SK-N-SH (cell line): ENCODE results near the gene POLG2. TPM values are rescaled to one million over a fixed set of nuclear protein-coding genes. Genes with fewer than 3 reads are reported as not detected.
A peak's percentile ranks its signal among the peaks of the same experiment; 100 is the strongest.

Experiments used
- CTCF ChIA-PET: fragments of 300-600, 350-600 bp; formaldehyde crosslinking; extraction: SDS; loops from one replicate; lab custom pipeline; 2021; lab: Yijun Ruan, JAX
- POLR2A ChIA-PET: fragments of 350-600 bp; sonication (Branson Sonifier 250); formaldehyde crosslinking; extraction: SDS; loops from one replicate; lab custom pipeline; 2020; ENCODE audit warnings: antibody characterized with exemption, inconsistent platforms; lab: Yijun Ruan, JAX
- DNase-seq: peaks from one replicate; pipeline ENCODE4 v3.0.0; 2012
- H2AFZ ChIP-seq: fragments of 200-600 bp; sonication (generic); 2 replicates; pipeline ENCODE4 v1.8.1; 2016; ENCODE audit warnings: antibody characterized with exemption, mild to moderate bottlenecking, low read depth
- H3F3A ChIP-seq: fragments of 200-600 bp; sonication (generic); replicated peaks from 2 replicates; pipeline ENCODE3; 2016; ENCODE audit warnings: antibody characterized with exemption, mild to moderate bottlenecking; ENCODE audit not compliant: insufficient read depth
- H3K27ac ChIP-seq, 2 experiments: fragments of 200-500 bp in 1 of 2; fragments of 200-600 bp in 1 of 2; sonication (Bioruptor generic) in 1 of 2; sonication (generic), shearing (Covaris generic) in 1 of 2; 2 replicates each; pipeline versions ENCODE4 v1.5.1 to v1.6.1; 2014 to 2016; ENCODE audit warnings: low read depth in 2 of 2, inconsistent platforms in 1 of 2, low read length in 1 of 2, mild to moderate bottlenecking in 1 of 2, mixed read lengths in 1 of 2
- H3K27me3 ChIP-seq: fragments of 200-600 bp; sonication (generic), shearing (Covaris generic); 2 replicates; pipeline ENCODE4 v1.6.1; 2016; ENCODE audit warnings: mixed run types; ENCODE audit not compliant: insufficient read depth
- H3K36me3 ChIP-seq, 2 experiments: fragments of 200-500 bp in 1 of 2; fragments of 200-600 bp in 1 of 2; sonication (Bioruptor generic) in 1 of 2; sonication (generic) in 1 of 2; replicated peaks in 1 of 2; 2 replicates each; pipeline versions ENCODE3 to v1.5.1; 2014 to 2016; ENCODE audit warnings: low read length in 1 of 2, mild to moderate bottlenecking in 1 of 2; ENCODE audit not compliant: insufficient read depth in 2 of 2, control insufficient read depth in 1 of 2
- H3K4me1 ChIP-seq, 2 experiments: fragments of 200-500 bp in 1 of 2; fragments of 200-600 bp in 1 of 2; sonication (Bioruptor generic) in 1 of 2; sonication (generic), shearing (Covaris generic) in 1 of 2; 2 replicates each; pipeline versions ENCODE4 v1.5.1 to v1.6.1; 2014 to 2016; ENCODE audit warnings: low read depth in 1 of 2, low read length in 1 of 2, mixed run types in 1 of 2; ENCODE audit not compliant: insufficient read depth in 2 of 2, control insufficient read depth in 1 of 2
- H3K4me2 ChIP-seq: fragments of 200-600 bp; sonication (generic), shearing (Covaris generic); 2 replicates; pipeline ENCODE4 v1.6.1; 2017; ENCODE audit warnings: mixed run types
- H3K4me3 ChIP-seq, 2 experiments: fragments of 200-500 bp in 1 of 2; fragments of 200-600 bp in 1 of 2; sonication (Bioruptor generic) in 1 of 2; sonication (generic), shearing (Covaris generic) in 1 of 2; 2 replicates each; pipeline versions ENCODE4 v1.5.1 to v1.8.1; 2014 to 2016; ENCODE audit warnings: low read depth in 2 of 2, inconsistent platforms in 1 of 2, low read length in 1 of 2, mild to moderate bottlenecking in 1 of 2, mixed read lengths in 1 of 2, moderate library complexity in 1 of 2
- H3K79me2 ChIP-seq: fragments of 200-600 bp; sonication (generic); 2 replicates; pipeline ENCODE4 v1.8.1; 2017; ENCODE audit warnings: mild to moderate bottlenecking; ENCODE audit not compliant: insufficient read depth
- H3K9ac ChIP-seq: fragments of 200-600 bp; sonication (generic); 2 replicates; pipeline ENCODE4 v1.6.1; 2017; ENCODE audit warnings: mixed run types
- H3K9me2 ChIP-seq: fragments of 200-600 bp; sonication (generic); 2 replicates; pipeline ENCODE4 v1.6.1; 2017; ENCODE audit warnings: mixed run types
- H3K9me3 ChIP-seq: fragments of 200-600 bp; sonication (generic); 2 replicates; pipeline ENCODE4 v1.6.1; 2017; ENCODE audit warnings: mixed run types, mild to moderate bottlenecking, moderate library complexity
- H4K20me1 ChIP-seq: fragments of 200-600 bp; sonication (generic); 2 replicates; pipeline ENCODE4 v1.6.1; 2017; ENCODE audit warnings: mild to moderate bottlenecking, mixed run types; ENCODE audit not compliant: insufficient read depth
- ELF1 ChIP-seq: IDR thresholded peaks from 2 replicates; pipeline ENCODE4 v1.4.0; 2012
- EZH2phosphoT487 ChIP-seq: fragments of 200-600 bp; sonication (generic); IDR thresholded peaks from 2 replicates; pipeline ENCODE4 v1.6.1; 2017; ENCODE audit warnings: low read depth, mixed run types, mild to moderate bottlenecking, antibody characterized with exemption, moderate library complexity, borderline replicate concordance
- GABPA ChIP-seq: IDR thresholded peaks from 2 replicates; pipeline ENCODE4 v1.4.0; 2012; ENCODE audit warnings: low read depth, mild to moderate bottlenecking
- GATA2 ChIP-seq: sonication (generic); formaldehyde crosslinking; IDR thresholded peaks from 2 replicates; pipeline ENCODE4 v1.5.0; 2020; ENCODE audit warnings: mild to moderate bottlenecking, missing genetic modification reagents
- IRF3 ChIP-seq: fragments of 150-350 bp; IDR thresholded peaks from 2 replicates; pipeline ENCODE4 v1.6.1; 2016; ENCODE audit warnings: mild to moderate bottlenecking, low read depth, low read length
- JUND ChIP-seq: IDR thresholded peaks from 2 replicates; pipeline ENCODE4 v1.4.0; 2012
- NFIC ChIP-seq: IDR thresholded peaks from 2 replicates; pipeline ENCODE4 v1.4.0; 2012; ENCODE audit warnings: borderline replicate concordance
- POLR2AphosphoS5 ChIP-seq: IDR thresholded peaks from 2 replicates; pipeline ENCODE4 v1.6.1; 2012; ENCODE audit warnings: low read depth, low read length
- RAD21 ChIP-seq: IDR thresholded peaks from 2 replicates; pipeline ENCODE4 v1.6.1; 2012; ENCODE audit warnings: mild to moderate bottlenecking, low read length
- RCOR1 ChIP-seq: fragments of 150-350 bp; IDR thresholded peaks from 2 replicates; pipeline ENCODE4 v1.6.1; 2017; ENCODE audit warnings: antibody characterized with exemption, low read length
- RFX5 ChIP-seq: IDR thresholded peaks from 2 replicates; pipeline ENCODE4 v1.6.1; 2012; ENCODE audit warnings: mild to moderate bottlenecking, improper control_type of control experiment, low read length
- RXRA ChIP-seq: IDR thresholded peaks from 2 replicates; pipeline ENCODE4 v1.4.0; 2012; ENCODE audit warnings: low read depth, mild to moderate bottlenecking, borderline replicate concordance
- SMC3 ChIP-seq: IDR thresholded peaks from 2 replicates; pipeline ENCODE4 v1.6.1; 2012; ENCODE audit warnings: low read depth, low read length, improper control_type of control experiment
- TCF12 ChIP-seq: IDR thresholded peaks from 2 replicates; pipeline ENCODE4 v1.4.0; 2012
- TEAD4 ChIP-seq: IDR thresholded peaks from 2 replicates; pipeline ENCODE4 v1.4.0; 2012; ENCODE audit warnings: mild to moderate bottlenecking, borderline replicate concordance; ENCODE audit not compliant: insufficient read depth
- YY1 ChIP-seq: IDR thresholded peaks from 2 replicates; pipeline ENCODE4 v1.4.0; 2012; ENCODE audit warnings: low read depth, mild to moderate bottlenecking
- whole genome bisulfite sequencing: methylation state at CpG from one replicate; pipeline ENCODE4 v1.1.6; 2017; ENCODE audit warnings: low lambda C conversion rate; 5-methylcytosine and 5-hydroxymethylcytosine counted together
- polyA plus RNA-seq, 3 experiments: library from polyadenylated mRNA; depleted of rRNA; stranded (reverse); fragments of >200 nt; gene quantifications; 2 replicates each; pipeline ENCODE4 v1.2.3, GENCODE V29; 2012
- TF ChIP-seq, protein P1 (sequence below): IDR thresholded peaks from 2 replicates; pipeline ENCODE4 v1.6.1; 2012; ENCODE audit warnings: mild to moderate bottlenecking, low read depth, low read length, moderate library complexity
- TF ChIP-seq, protein P2 (sequence below): fragments of 150-350 bp; IDR thresholded peaks from 2 replicates; pipeline ENCODE4 v1.6.1; 2017; ENCODE audit warnings: antibody characterized with exemption, low read length, low read depth, borderline replicate concordance

POLG2 gene
- polyA plus RNA-seq, 1 of the 3 experiments (the other 2 are of a cell fraction), result 18.0 TPM

GRCh38 chr17:64494121-64494520, 2.7 kb downstream of the POLG2 start:
- no peak overlapping the region; a peak in 1 of 4 replicates for H3K4me3 ChIP-seq
- H3K27me3 ChIP-seq, result no peaks in the 10 kb centered on the region
- no peaks in the 10 kb centered on the region for H3K9me2 ChIP-seq
- WGBS, result 96% methylated on average over 2 of the region's 2 CpGs
- peaks cover 25% of the 10 kb centered on the region for H3F3A ChIP-seq
- no peak overlapping the region for H3K27ac ChIP-seq
- POLR2A ChIA-PET, result interaction anchor here (4.2 kb wide), 1 partner anchor 12 kb away, joined by 140 read pairs; the partner anchor contains the start of genes CEP95 and DDX5
- no peak overlapping the region for H2AFZ ChIP-seq
- H3K4me2 ChIP-seq, result peak overlapping the region; percentile 90
- no peak for DNase-seq
- peaks cover 48% of the 10 kb centered on the region for H3K79me2 ChIP-seq
- CTCF ChIA-PET, result interaction anchor here (5.2 to 6.7 kb wide), 2 partner anchors 15 to 74 kb away, joined by 73 to 76 read pairs; no protein-coding TSS in a partner anchor
- no peaks in the 10 kb centered on the region for H3K9me3 ChIP-seq
- TF ChIP-seq SMC3, result no peak
- TF ChIP-seq, protein P1, sequence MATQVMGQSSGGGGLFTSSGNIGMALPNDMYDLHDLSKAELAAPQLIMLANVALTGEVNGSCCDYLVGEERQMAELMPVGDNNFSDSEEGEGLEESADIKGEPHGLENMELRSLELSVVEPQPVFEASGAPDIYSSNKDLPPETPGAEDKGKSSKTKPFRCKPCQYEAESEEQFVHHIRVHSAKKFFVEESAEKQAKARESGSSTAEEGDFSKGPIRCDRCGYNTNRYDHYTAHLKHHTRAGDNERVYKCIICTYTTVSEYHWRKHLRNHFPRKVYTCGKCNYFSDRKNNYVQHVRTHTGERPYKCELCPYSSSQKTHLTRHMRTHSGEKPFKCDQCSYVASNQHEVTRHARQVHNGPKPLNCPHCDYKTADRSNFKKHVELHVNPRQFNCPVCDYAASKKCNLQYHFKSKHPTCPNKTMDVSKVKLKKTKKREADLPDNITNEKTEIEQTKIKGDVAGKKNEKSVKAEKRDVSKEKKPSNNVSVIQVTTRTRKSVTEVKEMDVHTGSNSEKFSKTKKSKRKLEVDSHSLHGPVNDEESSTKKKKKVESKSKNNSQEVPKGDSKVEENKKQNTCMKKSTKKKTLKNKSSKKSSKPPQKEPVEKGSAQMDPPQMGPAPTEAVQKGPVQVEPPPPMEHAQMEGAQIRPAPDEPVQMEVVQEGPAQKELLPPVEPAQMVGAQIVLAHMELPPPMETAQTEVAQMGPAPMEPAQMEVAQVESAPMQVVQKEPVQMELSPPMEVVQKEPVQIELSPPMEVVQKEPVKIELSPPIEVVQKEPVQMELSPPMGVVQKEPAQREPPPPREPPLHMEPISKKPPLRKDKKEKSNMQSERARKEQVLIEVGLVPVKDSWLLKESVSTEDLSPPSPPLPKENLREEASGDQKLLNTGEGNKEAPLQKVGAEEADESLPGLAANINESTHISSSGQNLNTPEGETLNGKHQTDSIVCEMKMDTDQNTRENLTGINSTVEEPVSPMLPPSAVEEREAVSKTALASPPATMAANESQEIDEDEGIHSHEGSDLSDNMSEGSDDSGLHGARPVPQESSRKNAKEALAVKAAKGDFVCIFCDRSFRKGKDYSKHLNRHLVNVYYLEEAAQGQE, result no peak
- TF ChIP-seq GABPA, result no peak
- no peak for TF ChIP-seq RXRA
- TF ChIP-seq EZH2phosphoT487, result no peak
- TF ChIP-seq GATA2, result no peak
- no peak for TF ChIP-seq RAD21
- TF ChIP-seq ELF1, result no peak
- no peak for TF ChIP-seq RFX5
- TF ChIP-seq JUND, result no peak
- no peak for TF ChIP-seq POLR2AphosphoS5
- TF ChIP-seq, protein P2, sequence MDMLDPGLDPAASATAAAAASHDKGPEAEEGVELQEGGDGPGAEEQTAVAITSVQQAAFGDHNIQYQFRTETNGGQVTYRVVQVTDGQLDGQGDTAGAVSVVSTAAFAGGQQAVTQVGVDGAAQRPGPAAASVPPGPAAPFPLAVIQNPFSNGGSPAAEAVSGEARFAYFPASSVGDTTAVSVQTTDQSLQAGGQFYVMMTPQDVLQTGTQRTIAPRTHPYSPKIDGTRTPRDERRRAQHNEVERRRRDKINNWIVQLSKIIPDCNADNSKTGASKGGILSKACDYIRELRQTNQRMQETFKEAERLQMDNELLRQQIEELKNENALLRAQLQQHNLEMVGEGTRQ, result no peak
- no peak for TF ChIP-seq TCF12
- TF ChIP-seq TEAD4, result no peak
- TF ChIP-seq NFIC, result no peak
- TF ChIP-seq IRF3, result no peak
- no peak for TF ChIP-seq YY1
- TF ChIP-seq RCOR1, result no peak
- peaks cover 13 to 19% of the 10 kb centered on the region in 2 experiments; a peak in 3 of 4 replicates for H3K4me1 ChIP-seq
- no peak overlapping the region for H3K9ac ChIP-seq
- H3K36me3 ChIP-seq, result peaks cover 46 to 49% of the 10 kb centered on the region in 2 experiments
- peaks cover 20% of the 10 kb centered on the region for H4K20me1 ChIP-seq
